Glutamatergic neuron (in vitro differentiated cells): ENCODE data around the gene CRABP1. TPM values are rescaled to one million over a fixed set of nuclear protein-coding genes. Genes with fewer than 3 reads are reported as not detected.

ENCODE experiments used
- DNase-seq: peaks from one replicate; pipeline ENCODE4 v3.0.0; 2022
- H3K27ac Mint-ChIP-seq: one replicate; pipeline ENCODE4 v1.8.0; 2020; ENCODE audit warnings: mild to moderate bottlenecking, mixed read lengths, inconsistent platforms; ENCODE audit not compliant: unreplicated experiment
- H3K27me3 Mint-ChIP-seq: one replicate; pipeline ENCODE4 v1.8.0; 2020; ENCODE audit warnings: mild to moderate bottlenecking, moderate library complexity, mixed read lengths, inconsistent platforms; ENCODE audit not compliant: unreplicated experiment
- H3K36me3 Mint-ChIP-seq: one replicate; pipeline ENCODE4 v1.8.0; 2020; ENCODE audit warnings: mild to moderate bottlenecking, mixed read lengths, inconsistent platforms; ENCODE audit not compliant: unreplicated experiment
- H3K4me1 Mint-ChIP-seq: one replicate; pipeline ENCODE4 v1.8.0; 2020; ENCODE audit warnings: mild to moderate bottlenecking, low read depth, mixed read lengths, inconsistent platforms; ENCODE audit not compliant: unreplicated experiment
- H3K4me3 Mint-ChIP-seq: one replicate; pipeline ENCODE4 v1.8.0; 2020; ENCODE audit warnings: mild to moderate bottlenecking, mixed read lengths, inconsistent platforms; ENCODE audit not compliant: unreplicated experiment
- H3K9me3 Mint-ChIP-seq: one replicate; pipeline ENCODE4 v1.8.0; 2020; ENCODE audit warnings: mild to moderate bottlenecking, moderate library complexity, mixed read lengths, inconsistent platforms; ENCODE audit not compliant: unreplicated experiment
- total RNA-seq: library from RNA; stranded (reverse); fragmentation: NEBNext Ultra II Directional; extraction: Animal tissue kit (Norgen Biotek cat#: 25700); gene quantifications from one replicate; pipeline ENCODE4 v1.2.1, GENCODE V29; 2021; ENCODE audit not compliant: unreplicated experiment
- TF ChIP-seq, protein P1 (sequence below): fragments of 200-600 bp; sonication (generic); IDR thresholded peaks from one replicate; pipeline ENCODE4 v1.5.0; 2021; ENCODE audit not compliant: partially characterized antibody, unreplicated experiment

Gene CRABP1
- total RNA-seq, 1 donor from 2014 or later, result 314 TPM

DNA sequence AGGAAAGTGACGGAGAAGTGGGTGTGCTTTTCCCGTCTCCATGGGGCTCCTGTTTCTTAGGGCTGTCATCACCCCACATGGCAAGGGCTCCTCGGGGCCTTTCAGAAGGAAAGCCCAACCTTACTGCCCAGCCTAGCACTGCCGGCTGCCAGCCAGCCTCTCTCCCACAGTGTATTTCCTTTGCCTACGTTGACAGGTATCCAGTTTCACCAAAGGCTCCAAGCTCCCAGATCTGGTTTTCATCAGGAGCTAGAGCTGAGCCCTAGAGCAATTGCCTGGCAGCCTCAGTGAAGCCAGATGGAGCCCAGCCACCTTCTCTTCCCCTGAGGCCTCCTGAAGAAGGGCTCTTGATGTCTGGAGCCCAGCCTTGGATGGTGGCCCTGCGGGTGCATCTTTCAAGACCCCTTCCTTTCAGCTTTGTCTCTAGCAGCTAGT lies 20.2 kb downstream of the CRABP1 start:
- no peaks in the 10 kb centered on the region for H3K27me3 Mint-ChIP-seq
- TF ChIP-seq, protein P1, sequence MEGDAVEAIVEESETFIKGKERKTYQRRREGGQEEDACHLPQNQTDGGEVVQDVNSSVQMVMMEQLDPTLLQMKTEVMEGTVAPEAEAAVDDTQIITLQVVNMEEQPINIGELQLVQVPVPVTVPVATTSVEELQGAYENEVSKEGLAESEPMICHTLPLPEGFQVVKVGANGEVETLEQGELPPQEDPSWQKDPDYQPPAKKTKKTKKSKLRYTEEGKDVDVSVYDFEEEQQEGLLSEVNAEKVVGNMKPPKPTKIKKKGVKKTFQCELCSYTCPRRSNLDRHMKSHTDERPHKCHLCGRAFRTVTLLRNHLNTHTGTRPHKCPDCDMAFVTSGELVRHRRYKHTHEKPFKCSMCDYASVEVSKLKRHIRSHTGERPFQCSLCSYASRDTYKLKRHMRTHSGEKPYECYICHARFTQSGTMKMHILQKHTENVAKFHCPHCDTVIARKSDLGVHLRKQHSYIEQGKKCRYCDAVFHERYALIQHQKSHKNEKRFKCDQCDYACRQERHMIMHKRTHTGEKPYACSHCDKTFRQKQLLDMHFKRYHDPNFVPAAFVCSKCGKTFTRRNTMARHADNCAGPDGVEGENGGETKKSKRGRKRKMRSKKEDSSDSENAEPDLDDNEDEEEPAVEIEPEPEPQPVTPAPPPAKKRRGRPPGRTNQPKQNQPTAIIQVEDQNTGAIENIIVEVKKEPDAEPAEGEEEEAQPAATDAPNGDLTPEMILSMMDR, result no peak
- no peak overlapping the region for H3K27ac Mint-ChIP-seq
- no peaks in the 10 kb centered on the region for H3K9me3 Mint-ChIP-seq
- no peak for DNase-seq
- no peaks in the 10 kb centered on the region for H3K36me3 Mint-ChIP-seq
- H3K4me3 Mint-ChIP-seq, result no peak overlapping the region
- H3K4me1 Mint-ChIP-seq, result peaks cover 15% of the 10 kb centered on the region

DNA sequence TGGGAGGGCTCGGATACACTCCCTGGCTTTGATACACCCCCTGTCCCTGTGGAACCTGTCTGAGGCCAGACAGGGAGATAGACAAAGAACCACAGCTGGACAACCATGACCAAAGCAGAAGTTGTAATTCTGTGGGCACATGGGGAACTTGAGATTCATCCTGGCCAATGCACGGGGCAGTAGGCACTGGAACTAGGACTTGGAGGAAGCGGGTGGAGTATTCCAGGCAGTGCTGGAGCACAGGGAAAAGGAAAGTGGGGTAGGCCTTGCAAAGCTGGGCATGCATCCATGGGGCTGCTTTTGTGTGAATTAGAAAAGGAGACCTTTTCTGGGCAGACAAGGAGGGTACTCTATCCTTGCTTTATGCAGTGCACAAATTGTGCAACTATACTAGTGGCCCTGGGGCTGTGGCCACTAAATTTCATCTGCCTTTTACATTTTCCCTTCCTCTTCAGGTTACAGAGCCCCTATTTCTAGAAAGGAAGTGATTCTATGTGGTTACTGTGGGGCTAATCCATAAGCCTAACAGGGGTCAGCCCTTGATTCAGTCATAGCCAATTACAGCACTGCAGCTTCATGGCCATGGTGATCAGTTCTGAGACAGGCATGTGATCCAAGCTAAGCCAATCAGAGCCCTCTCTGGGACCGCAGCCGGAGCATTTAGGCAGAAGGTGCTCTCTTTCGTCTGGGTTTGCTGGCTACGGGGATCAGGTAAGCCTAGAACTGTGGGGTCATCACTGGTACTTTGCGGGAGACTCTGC lies 21.0 kb downstream of the CRABP1 start:
- H3K27me3 Mint-ChIP-seq, result peaks cover 2% of the 10 kb centered on the region

DNA sequence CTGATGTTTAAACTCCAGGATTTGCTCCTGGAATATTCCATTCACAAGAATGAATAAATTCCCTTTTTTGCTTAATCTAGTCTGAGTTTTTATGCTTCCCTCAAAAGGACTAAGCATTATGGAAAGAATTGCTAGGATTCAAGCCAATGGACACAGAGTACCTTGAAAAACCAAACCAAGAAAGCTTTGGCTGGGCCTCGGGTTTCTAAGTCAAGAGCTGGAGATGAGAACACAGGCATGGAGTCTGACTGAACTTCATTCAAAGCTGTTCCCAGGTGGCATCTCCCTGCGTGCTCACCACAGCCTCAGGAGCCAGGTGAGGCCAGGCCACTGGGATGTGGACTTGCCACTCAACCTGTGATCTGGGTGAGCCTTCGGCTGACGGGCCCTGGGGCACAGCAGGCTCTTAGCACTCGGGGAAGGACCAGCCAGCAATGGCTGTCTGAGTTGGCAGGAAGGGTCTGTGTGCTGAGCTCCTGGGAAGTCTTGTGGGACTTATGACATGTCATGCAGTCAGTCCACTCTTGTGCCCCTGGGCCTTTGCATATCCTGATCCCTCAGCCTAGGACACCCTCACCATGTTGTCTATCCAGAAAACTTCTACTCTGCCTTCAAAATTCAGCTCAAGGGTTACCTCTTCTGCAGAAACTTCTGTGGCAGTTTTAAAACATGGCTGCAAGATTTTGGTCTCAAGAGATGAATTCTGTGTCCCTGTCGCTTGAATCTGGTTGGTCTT lies 21.8 kb downstream of the CRABP1 start:
- peaks cover 2% of the 10 kb centered on the region for H3K27me3 Mint-ChIP-seq
- H3K4me1 Mint-ChIP-seq, result peaks cover 15% of the 10 kb centered on the region
- no peaks in the 10 kb centered on the region for H3K36me3 Mint-ChIP-seq
- no peaks in the 10 kb centered on the region for H3K9me3 Mint-ChIP-seq
- H3K4me3 Mint-ChIP-seq, result no peak overlapping the region
- no peak overlapping the region for H3K27ac Mint-ChIP-seq
- DNase-seq, result no peak
- TF ChIP-seq, protein P1, result no peak

More for the DNA sequence above, 21.0 kb downstream of the CRABP1 start:
- Mint-ChIP-seq H3K36me3 (no peaks in the 10 kb centered on the region), H3K4me3 (no peak overlapping the region), H3K4me1 (peaks cover 15% of the 10 kb centered on the region), H3K9me3 (no peaks in the 10 kb centered on the region), H3K27ac (no peak overlapping the region)
- TF ChIP-seq, protein P1, result no peak
- no peak for DNase-seq

DNA sequence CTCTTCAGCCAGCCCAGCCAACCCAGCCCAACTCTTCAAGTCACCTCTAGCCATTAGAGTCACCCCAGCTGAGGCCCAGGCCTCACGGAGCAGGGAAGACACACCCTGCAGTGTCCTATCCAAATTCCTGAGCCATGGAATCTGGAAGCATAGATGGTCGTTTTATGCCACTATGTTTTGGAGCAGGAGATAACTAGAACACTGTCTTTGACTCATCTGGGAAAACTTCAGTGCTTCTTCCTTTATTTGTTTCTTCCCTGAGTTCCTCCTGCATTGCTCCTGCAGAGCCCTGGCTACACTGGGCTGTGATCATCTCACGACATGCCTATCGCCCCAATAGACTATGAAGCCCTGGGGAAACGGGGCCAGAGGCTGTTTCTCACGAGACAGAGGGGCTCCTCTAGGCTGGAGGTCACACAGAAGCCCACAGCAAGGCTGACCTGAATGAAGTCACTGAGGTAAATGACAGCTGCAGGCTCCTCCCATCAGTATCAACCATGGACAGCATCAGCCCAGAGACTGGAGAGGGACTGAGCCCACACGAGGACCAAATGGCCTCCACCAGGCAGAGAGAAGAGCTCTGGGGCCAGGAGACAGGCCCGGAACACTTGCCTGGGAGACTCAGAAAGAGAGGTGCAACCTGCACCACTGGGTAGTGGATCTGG lies 22.7 kb downstream of the CRABP1 start:
- Mint-ChIP-seq H3K27me3 (peaks cover 2% of the 10 kb centered on the region), H3K36me3 (no peaks in the 10 kb centered on the region), H3K9me3 (no peaks in the 10 kb centered on the region), H3K4me1 (peaks cover 15% of the 10 kb centered on the region), H3K27ac (no peak overlapping the region), H3K4me3 (no peak overlapping the region)
- DNase-seq, result no peak
- TF ChIP-seq, protein P1, result no peak

DNA sequence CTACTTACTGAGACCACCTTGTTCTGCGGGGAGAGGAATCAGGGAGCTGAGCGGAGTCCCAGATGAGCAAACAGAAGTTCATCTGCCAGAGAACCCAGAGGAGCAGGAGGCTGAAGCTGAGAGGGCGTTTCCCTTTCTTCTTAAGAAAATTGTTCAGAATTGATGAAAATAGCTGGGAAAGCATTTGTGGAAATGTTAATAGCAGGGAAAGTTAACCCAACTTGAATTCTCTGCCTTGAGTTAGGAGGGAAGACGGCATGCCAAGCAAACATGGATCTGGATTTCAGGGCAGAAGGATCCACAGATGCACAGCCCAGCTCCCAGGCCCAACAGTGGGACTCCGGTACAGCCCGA lies 23.2 kb downstream of the CRABP1 start:
- Mint-ChIP-seq H3K4me3 (no peak overlapping the region), H3K27me3 (peaks cover 2% of the 10 kb centered on the region), H3K27ac (no peak overlapping the region), H3K4me1 (peaks cover 15% of the 10 kb centered on the region), H3K9me3 (no peaks in the 10 kb centered on the region), H3K36me3 (no peaks in the 10 kb centered on the region)
- TF ChIP-seq, protein P1, result no peak
- DNase-seq, result no peak
